KMS-11 (cell line): Measurements from ENCODE around the gene GPR150.

Source experiments
- H2AFZ ChIP-seq: fragments of 200-600 bp; sonication (generic); 2 replicates; pipeline ENCODE4 v1.6.1; 2016; ENCODE audit warnings: antibody characterized with exemption, mixed run types, low read depth
- H3K27ac ChIP-seq: fragments of 200-600 bp; sonication (generic); 2 replicates; pipeline ENCODE4 v1.6.1; 2016; ENCODE audit warnings: mild to moderate bottlenecking, mixed run types
- H3K27me3 ChIP-seq: fragments of 200-600 bp; sonication (generic); 2 replicates; pipeline ENCODE4 v1.6.1; 2017; ENCODE audit warnings: mild to moderate bottlenecking, low read depth, mixed run types, moderate library complexity; ENCODE audit not compliant: insufficient read depth
- H3K36me3 ChIP-seq: fragments of 200-600 bp; sonication (generic); 2 replicates; pipeline ENCODE4 v1.6.1; 2017; ENCODE audit warnings: mild to moderate bottlenecking, mixed run types; ENCODE audit not compliant: insufficient read depth
- H3K4me1 ChIP-seq: fragments of 200-600 bp; sonication (generic); 2 replicates; pipeline ENCODE4 v1.6.1; 2016; ENCODE audit warnings: mild to moderate bottlenecking, low read depth, mixed run types; ENCODE audit not compliant: poor library complexity, severe bottlenecking
- H3K4me2 ChIP-seq: fragments of 200-600 bp; sonication (generic); 2 replicates; pipeline ENCODE4 v1.7.0; 2016; ENCODE audit warnings: mild to moderate bottlenecking, mixed run types
- H3K4me3 ChIP-seq: fragments of 200-600 bp; sonication (generic); IDR thresholded peaks from 2 replicates; pipeline ENCODE4 v1.6.1; 2017; ENCODE audit warnings: low read depth, low read length, mixed read lengths; ENCODE audit not compliant: insufficient read depth
- H3K79me2 ChIP-seq: fragments of 200-600 bp; sonication (generic); 2 replicates; pipeline ENCODE4 v1.6.1; 2016; ENCODE audit warnings: low read depth, mixed run types; ENCODE audit not compliant: insufficient read depth
- H3K9ac ChIP-seq: fragments of 200-600 bp; sonication (generic); 2 replicates; pipeline ENCODE4 v1.6.1; 2016; ENCODE audit warnings: mild to moderate bottlenecking, mixed run types
- H4K20me1 ChIP-seq: fragments of 200-600 bp; sonication (generic); 2 replicates; pipeline ENCODE4 v1.6.1; 2016; ENCODE audit warnings: mild to moderate bottlenecking, mixed run types; ENCODE audit not compliant: insufficient read depth
- TF ChIP-seq, protein P1 (sequence below): fragments of 200-600 bp; sonication (generic); conservative IDR thresholded peaks from 2 replicates; pipeline ENCODE4 v1.6.1; 2017; ENCODE audit warnings: low read depth, mild to moderate bottlenecking, antibody characterized with exemption, low read length, moderate library complexity, mixed read lengths

GPR150 gene

DNA sequence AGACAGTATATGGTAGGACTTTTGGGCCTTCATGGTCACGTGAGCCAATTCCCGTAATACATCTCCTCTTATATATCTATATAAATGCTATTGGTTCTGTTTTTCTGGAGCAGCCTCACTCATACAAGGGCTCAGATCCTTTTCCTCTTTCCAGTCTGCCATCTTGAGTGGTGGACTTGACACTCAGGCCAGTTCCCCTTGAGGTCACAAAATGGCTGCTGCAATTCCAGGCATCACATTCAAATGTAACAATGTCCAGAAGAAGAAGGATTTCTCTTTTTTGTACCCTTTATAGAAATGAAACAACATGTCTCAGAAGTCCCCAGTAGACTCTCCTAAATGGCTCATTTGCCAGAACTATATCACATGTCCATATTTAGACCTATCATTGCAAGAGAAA is 4.5 kb downstream of the GPR150 start:
- H2AFZ ChIP-seq = no peak overlapping the region
- no peak overlapping the region for H3K4me2 ChIP-seq
- no peaks in the 10 kb centered on the region; the same call in 1 of the 2 replicates for H3K27me3 ChIP-seq
- H3K36me3 ChIP-seq = no peaks in the 10 kb centered on the region
- no peak overlapping the region for H3K9ac ChIP-seq
- H4K20me1 ChIP-seq = no peaks in the 10 kb centered on the region
- H3K4me3 ChIP-seq = no peak overlapping the region
- no peak overlapping the region for H3K27ac ChIP-seq
- peaks cover 15% of the 10 kb centered on the region for H3K4me1 ChIP-seq
- H3K79me2 ChIP-seq = no peaks in the 10 kb centered on the region
- TF ChIP-seq, protein P1, sequence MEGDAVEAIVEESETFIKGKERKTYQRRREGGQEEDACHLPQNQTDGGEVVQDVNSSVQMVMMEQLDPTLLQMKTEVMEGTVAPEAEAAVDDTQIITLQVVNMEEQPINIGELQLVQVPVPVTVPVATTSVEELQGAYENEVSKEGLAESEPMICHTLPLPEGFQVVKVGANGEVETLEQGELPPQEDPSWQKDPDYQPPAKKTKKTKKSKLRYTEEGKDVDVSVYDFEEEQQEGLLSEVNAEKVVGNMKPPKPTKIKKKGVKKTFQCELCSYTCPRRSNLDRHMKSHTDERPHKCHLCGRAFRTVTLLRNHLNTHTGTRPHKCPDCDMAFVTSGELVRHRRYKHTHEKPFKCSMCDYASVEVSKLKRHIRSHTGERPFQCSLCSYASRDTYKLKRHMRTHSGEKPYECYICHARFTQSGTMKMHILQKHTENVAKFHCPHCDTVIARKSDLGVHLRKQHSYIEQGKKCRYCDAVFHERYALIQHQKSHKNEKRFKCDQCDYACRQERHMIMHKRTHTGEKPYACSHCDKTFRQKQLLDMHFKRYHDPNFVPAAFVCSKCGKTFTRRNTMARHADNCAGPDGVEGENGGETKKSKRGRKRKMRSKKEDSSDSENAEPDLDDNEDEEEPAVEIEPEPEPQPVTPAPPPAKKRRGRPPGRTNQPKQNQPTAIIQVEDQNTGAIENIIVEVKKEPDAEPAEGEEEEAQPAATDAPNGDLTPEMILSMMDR = no peak

DNA sequence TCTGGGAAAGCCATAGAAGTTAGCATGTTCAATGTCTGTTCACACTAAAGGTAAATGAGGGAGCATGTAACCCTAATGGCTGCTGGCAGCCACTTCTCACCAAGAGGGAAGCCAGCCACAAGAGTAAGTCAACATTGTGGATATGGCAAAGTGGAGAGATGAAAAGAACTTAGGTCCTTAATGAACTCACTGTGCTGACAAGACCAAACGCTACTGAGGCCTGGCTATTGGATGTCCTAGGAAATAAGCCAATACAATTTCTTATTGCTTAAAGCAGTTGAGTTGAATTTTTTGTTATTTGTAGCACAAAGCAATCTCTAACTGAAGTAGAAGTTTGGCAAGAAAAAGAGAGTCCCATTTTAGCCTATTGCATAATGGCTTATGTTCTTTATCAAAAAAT is 6.8 kb downstream of the GPR150 start:
- Histone ChIP-seq H3K27me3 (no peaks in the 10 kb centered on the region; the same call in 1 of the 2 replicates), H3K27ac (no peak overlapping the region), H3K4me1 (peaks cover 6% of the 10 kb centered on the region), H3K79me2 (no peaks in the 10 kb centered on the region), H3K36me3 (no peaks in the 10 kb centered on the region), H4K20me1 (no peaks in the 10 kb centered on the region), H3K4me3 (no peak overlapping the region), H2AFZ (no peak overlapping the region), H3K9ac (no peak overlapping the region), H3K4me2 (no peak overlapping the region)
- TF ChIP-seq, protein P1 = no peak

DNA sequence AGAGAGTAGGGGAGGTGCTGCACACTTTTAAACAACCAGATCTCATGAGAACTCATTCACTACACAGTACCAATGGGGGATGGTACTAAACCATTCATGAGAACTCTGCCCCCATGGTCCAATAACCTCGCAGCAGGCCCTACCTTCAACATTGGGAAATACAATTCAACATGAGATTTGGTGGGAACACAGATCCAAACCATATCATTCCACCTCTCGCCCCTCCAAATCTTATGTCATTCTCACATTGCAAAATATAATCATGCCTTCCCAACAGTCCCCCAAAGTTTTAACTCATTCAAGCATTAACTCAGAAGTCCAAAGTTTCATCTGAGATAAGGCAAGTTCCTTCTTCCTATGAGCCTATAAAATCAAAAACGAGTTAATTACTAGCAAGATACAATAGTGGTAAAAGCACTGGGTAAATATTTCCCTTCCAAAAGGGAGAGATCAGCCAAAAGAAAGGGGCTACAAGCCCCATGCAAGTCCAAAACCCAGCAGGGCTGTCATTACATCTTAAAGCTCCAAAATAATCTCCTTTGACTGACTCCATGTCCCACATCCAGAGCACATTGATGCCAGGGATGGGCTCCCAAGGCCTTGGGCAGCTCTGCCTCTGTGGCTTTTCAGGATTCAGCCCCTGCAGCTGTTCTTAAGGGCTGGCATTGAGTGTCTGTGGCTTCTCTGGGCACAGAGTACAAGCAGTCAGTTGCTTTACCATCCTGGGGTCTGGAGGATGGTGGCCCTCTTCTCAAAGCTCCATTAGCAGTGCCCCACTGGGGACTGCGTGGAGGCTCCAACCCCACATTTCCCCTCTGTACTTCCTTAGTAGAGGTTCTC is 8.3 kb downstream of the GPR150 start:
- H3K79me2 ChIP-seq = no peaks in the 10 kb centered on the region
- no peak overlapping the region for H2AFZ ChIP-seq
- H3K4me3 ChIP-seq = no peak overlapping the region
- H3K4me1 ChIP-seq = no peaks in the 10 kb centered on the region
- H3K27ac ChIP-seq = no peak overlapping the region
- no peak overlapping the region for H3K4me2 ChIP-seq
- H3K36me3 ChIP-seq = no peaks in the 10 kb centered on the region
- H4K20me1 ChIP-seq = no peaks in the 10 kb centered on the region
- no peaks in the 10 kb centered on the region for H3K27me3 ChIP-seq
- TF ChIP-seq, protein P1 = no peak
- no peak overlapping the region for H3K9ac ChIP-seq

DNA sequence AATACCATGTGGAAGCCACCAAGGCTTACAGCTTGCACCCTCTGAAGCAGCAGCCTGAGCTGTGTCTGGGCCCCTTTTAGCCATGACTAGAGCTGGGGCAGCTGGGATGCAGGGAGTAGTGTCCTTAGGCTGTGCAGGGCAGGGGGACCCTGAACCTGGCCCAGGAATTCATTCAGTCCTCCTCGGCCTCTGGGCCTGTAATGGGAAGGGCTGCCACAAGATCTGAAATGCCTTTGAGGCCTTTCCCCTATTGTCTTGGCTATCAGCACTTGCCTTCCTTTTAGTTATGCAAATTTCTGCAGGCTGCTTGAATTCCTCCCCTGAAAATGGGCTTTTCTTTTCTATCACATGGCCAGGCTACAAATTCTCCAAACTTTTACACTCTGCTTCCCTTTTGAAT is 9.0 kb downstream of the GPR150 start:
- Histone ChIP-seq H3K36me3 (no peaks in the 10 kb centered on the region), H3K4me3 (no peak overlapping the region), H3K27ac (no peak overlapping the region), H3K79me2 (no peaks in the 10 kb centered on the region), H3K9ac (no peak overlapping the region), H3K27me3 (no peaks in the 10 kb centered on the region), H4K20me1 (no peaks in the 10 kb centered on the region), H2AFZ (no peak overlapping the region), H3K4me1 (no peaks in the 10 kb centered on the region), H3K4me2 (no peak overlapping the region)
- TF ChIP-seq, protein P1 = no peak
